NCI-H1930 (cell line): ENCODE results near the gene DBF4.
"Not testable (repeated sequence)": the region's sequence is repeated elsewhere in the genome, so short reads cannot be mapped to it uniquely, and the experiment has no call there.

ENCODE experiments used
- DNase-seq, 2 experiments: peaks; one replicate each; lab custom pipeline; 2025; lab: John Stamatoyannopoulos, UW

The DBF4 gene

DNA sequence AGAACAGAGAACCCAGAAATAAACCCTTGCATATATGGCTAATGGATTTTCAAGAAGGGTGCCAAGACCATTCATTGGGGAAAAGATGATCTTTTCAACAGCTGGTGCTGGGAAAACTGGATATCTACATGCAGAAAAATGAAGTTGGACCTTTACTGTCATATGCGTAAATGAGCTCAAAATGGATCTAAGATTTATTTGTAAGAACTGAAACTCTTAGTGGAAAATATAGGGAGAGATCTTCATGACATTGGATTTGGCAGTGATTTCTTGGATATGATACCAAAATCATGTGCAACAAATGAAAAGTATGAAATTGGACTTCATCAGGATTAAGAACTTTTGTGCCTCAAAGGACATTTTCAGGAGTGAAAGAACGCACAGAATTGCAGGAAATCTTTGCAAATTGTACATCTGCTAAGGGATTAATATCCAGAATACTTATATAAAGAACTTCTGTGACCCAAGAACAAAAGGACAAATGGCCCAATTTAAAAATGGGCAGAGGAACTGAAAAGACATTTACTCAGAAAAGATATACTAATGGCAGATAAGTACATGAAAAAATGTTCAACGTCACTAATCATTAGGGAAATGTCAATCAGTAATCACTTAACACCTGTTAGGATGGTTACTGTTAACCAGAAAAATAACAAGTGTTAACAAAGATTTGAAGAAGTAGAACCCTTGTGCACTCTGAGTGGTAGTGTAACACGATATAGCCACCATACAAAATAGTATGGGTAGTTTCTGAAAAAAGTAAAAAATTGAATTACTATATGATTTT is 6.1 kb downstream of the DBF4 start:
- no peak for DNase-seq

DNA sequence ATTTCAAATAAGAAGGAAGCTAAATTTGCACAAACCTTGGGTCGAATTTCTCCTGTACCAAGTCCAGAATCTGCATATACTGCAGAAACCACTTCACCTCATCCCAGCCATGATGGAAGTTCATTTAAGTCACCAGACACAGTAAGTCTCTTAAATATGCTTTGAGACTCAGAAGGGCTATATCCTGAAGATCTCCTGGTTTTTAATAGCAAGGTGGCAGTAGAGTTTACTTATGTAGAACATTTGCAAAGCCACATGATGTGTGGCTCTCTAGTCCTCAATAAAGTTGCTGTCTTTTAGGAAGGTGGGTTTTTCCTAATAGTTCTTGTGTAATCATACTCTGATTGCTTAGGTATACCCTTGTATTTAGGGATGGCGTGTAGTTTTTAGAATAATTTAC is 8.7 kb downstream of the DBF4 start:
- no peak for DNase-seq

DNA sequence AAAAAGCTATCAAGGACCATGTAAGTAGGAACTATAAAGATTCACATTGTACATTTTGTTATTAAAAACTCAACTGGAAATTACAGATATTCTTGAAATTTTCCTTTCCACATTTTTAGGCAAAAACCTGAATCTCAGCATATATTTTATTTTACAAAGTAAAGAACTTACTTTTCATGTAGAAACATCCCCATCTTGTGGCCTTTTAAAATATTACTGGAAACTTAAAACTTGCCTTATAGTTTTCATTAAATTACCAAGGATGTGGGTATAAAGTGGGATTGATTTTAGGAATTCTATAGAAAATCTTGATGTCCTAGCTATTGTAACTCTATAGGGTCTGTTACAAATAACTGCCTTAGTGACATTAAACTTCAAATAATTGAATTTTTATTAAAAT is 10.6 kb downstream of the DBF4 start:
- DNase-seq: peak in 1 of 2 experiments; percentile 39

DNA sequence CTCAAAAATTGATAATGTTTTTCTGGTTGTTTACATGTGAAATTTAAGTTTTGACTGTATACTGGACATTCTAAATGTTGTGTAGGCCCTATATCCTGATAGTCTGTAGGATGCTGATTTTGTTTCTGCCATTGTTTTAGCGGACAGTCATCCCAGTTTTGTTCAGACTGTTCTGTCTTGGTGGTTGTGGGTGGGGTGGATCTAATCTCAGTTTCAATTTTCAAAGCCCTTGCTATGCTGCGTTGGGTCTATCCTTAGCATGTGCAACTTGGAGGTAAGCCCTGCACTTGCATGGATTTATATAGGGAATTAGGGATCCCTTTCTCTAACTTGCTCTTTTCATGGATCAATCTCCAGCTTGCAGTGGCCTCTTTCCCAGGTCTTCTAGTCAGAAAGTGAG is 19.1 kb downstream of the DBF4 start:
- DNase-seq: no peak

DNA sequence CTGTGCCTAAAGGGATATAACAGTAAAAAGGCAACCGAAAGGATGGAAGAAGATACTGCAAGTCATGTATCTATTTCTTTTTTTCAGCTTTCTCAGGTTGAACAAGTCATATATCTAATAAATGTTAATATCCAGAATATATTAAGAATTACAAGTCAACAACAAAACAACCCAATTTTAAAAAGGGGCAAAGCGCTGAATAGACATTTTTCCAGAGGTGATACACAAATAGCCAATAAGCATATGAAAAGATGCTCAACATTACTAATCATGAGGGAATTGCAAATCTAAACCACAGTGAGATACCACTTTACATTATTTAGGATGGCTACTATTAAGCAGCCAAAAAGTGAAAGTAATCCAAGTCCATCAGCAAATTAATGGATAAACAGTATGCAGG is 23.0 kb downstream of the DBF4 start:
- DNase-seq: no peak

DNA sequence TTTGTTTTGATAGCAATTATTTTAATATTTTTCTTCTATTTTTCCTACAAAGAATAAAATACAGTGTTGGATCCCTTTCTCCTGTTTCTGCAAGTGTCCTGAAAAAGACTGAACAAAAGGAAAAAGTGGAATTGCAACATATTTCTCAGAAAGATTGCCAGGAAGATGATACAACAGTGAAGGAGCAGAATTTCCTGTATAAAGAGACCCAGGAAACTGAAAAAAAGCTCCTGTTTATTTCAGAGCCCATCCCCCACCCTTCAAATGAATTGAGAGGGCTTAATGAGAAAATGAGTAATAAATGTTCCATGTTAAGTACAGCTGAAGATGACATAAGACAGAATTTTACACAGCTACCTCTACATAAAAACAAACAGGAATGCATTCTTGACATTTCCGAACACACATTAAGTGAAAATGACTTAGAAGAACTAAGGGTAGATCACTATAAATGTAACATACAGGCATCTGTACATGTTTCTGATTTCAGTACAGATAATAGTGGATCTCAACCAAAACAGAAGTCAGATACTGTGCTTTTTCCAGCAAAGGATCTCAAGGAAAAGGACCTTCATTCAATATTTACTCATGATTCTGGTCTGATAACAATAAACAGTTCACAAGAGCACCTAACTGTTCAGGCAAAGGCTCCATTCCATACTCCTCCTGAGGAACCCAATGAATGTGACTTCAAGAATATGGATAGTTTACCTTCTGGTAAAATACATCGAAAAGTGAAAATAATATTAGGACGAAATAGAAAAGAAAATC is 31.0 kb downstream of the DBF4 start:
- not testable (repeated sequence) for DNase-seq

DNA sequence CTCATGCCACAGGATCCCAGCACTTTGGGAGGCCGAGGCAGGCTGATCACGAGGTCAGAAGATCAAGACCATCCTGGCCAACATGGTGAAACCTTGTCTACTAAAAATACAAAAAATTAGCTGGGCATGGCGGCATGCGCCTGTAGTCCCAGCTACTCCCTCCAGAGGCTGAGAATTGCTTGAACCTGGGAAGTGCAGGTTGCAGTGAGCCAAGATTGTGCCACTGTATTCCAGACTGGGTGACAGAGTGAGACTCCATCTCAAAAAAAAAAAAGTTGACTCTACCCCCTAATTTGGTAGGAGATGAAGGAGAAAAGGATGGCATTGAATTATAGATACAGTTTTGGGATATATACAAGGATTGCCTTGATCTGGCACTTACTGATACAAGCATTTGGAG is 32.5 kb downstream of the DBF4 start:
- not testable (repeated sequence) for DNase-seq

DNA sequence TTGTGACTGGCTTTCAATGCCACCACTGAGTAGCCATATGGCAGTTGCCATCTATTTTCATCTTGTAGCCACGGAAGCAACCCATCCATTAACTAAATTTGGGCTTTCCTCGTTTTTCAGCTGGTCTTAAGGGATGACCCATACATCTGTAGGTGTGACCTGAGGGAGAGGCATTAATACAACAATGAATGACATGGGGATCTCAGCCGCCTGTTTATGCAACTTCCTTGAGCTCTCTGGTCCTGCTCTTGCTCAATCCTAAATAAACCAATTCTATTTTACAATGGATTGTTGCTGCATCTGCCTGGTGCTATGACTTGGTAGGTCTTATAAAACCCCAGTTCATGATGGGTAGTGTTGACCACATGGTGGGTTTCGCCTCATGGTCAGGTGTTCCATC is 35.8 kb downstream of the DBF4 start:
- no peak for DNase-seq

DNA sequence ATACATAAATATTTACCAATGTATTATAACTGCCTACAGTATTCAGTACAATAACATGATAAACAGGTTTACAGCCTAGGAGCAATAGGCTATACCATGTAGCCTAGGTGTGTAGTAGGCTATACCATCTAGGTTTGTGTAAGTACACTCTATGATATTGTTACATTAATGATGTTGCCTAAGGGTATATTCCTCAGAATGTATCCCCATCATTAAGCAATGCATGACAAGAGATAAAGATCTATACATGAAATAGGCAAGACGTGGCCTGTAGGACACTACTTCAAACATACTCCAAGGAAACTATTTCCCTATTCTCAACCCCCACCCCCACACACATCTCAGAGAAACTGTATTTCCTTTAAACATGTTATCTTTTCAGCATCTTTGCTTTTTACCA is 42.4 kb downstream of the DBF4 start:
- no peak for DNase-seq

DNA sequence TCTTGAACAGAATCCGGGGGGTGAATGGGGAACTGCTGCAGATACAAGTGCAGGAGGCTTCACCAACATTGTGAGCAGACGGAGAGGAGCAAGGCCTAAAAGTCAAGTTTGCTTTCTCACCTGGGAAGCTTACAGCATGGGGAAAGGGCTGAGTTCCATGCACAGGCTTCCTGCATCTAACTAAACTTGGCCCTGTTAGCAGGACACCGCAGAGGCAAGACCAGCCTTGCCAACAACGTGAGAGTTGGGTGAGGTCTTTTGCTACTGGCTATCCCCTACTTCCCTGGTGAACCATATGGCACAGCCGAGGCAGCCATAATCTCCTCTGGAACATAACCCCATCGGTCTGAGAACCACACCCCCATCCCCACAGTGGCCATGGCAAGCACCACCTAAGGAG is 43.6 kb downstream of the DBF4 start:
- DNase-seq: no peak

DNA sequence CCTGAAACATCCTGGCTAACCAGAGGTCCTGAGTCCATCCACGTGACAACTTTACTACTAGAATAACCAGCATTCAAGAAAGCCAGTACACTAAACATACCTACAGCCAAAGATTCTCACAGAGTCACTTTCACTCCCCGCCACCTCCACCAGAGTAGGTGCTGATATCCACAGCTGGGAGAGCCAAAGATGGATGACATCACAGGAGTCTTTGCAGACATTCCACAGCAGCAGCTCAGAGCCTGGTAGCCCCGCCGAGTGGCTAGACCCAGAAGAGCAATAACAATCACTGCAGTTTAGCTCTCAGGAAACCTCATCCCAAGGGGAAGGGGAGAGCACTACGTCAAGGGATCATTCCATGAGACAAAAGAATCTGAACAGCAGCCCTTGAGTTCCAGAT is 44.3 kb downstream of the DBF4 start:
- DNase-seq: no peak

DNA sequence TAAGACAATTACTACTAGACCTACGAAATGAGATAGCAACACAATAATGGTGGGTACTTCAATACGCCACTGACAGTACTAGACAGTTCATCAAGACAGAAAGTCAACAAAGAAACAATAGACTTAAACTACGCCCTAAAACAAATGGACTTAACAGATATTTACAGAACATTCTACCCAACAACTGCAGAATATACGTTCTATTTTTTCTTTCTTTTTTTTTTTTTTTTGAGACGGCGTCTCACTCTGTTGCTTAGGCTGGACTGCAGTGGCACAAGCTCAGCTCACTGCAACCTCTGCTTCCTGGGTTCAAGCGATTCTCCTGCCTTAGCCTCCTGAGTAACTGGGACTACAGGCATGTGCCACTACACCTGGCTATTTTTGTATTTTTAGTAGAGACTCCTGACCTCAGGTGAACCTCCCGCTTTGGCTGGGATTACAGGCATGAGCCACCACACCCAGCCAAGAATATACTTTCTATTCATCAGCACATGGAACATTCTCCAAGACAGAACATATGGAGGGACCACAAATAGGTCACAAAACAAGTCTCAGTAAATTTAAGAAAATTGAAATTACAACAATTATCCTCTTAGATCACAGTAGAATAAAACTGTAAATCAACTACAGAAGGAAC is 46.6 kb downstream of the DBF4 start:
- DNase-seq: not testable (repeated sequence)

DNA sequence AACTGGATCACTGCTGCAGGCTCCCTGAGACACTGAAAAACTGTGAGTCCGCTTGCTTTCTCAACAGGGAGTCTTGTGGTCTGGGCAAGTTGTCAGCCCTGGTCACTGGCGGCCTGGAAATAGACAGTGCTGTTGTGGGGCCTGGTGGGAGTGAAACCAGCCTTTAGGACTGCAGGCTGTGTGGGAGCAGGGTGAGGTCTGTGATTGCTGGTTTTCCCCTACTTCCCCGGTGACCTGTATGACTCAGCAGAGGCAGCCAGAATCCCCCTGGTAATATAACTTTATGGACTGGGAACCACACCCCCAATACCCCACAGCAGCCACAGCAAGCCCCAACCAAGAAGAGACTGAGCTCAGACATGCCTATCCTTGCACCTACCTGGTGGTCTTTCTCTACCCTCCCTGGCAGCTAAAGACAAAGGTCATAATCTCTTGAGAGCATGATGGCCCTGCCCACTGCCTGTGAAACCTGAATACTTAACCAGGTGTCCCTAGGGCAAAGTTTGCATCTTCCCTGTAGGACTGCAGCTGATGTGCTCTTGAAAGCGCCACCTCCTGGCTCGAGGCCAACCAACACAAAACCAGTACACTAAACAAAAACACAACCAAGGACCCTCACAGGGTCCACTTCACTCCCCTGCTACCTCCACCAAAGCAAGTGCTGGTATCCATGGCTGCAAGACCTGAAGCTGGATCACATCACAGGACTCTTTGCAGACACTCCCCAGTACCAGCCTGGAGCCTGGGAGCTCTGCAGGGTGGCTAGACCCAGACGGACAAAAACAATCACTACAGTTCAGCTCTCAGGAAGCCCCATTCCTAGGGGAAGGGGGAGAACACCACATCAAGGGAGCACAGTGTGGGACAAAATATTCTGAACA is 50.5 kb downstream of the DBF4 start:
- DNase-seq: peak; percentile 22 to 27

DNA sequence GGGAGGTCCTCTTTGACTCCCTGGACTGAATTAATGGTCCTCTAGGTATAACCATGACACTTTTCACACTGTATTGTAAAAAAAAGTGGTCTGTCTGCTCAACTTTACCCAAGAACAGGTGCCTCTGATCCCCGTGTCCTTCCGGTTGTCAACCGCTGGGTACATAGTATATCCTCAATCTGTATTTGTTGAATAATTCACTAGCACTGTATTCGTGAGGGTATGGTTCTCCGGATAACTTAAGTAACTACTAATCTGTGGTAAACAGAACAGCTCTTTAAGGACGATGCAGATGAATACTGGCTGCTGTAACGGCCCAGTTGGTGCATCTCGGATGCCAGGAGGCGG is 57.3 kb downstream of the DBF4 start:
- no peak for DNase-seq

DNA sequence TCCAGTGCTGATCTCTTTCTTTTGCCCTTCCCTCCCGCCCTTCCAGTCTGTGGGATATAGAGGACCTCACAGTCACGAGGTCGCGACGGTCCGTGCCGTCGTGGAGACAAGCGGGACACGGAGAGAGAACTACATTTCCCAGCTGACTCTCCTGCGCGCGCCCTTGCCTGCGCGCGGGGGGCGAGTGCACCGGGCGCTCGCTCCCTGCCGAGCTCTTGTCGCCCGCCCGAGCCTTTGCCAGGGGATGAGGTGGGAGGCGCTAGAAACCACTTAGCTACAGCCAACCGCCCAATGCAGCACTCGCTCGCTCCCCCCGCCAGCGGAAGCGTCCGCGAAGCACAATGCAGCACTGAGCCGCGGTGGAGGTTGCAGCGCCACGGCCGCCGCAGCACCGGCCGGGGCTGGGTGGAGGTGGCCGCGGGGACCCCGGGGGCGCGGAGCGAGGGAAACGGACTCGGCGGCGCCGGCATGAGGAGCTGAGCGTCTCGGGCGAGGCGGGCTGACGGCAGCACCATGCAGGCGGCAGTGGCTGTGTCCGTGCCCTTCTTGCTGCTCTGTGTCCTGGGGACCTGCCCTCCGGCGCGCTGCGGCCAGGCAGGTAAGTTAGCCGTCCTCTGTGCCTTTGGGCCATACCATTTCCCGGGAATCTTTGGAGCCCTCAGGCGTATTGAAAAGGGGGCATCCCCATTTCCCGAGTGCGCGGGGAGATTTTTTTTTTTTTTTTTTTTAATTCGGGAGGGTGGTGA is 57.8 kb downstream of the DBF4 start, which contains the start of gene ADAM22:
Gene ADAM22 (plus strand): TSS at position 299 of the 746 bp plus-strand sequence. CDS start 215 bp downstream, at position 514.
- peak; percentile 95 for DNase-seq

DNA sequence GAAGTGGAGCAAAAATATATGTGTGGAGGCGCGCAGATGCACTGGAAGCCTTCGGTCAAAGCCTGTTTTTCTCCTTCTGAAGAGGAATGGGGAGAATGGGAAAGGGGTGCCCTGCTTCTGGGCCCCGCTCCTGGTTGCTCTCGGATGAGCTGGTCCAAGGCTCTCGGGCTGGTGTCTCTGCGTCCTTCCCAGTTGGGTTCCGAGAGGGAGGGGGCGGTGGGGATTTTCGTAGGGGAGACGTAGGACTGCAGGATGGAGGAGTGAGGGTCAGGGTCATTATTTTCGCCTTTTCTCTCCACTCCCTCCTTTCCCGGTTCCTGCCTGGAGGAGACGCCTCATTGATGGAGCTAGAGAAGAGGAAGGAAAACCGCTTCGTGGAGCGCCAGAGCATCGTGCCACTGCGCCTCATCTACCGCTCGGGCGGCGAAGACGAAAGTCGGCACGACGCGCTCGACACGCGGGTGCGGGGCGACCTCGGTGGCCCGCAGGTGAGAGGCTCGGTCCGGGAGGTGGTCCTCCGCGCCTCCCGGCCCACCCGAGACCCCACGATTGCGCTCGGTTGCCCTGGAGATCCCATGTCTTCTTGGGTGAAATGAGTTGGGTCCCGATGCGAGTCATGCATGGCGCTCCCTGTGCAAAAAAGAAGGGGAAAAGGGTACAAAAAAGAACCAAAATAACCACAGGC is 58.5 kb downstream of the DBF4 start:
- peak; percentile 17 to 63 for DNase-seq

DNA sequence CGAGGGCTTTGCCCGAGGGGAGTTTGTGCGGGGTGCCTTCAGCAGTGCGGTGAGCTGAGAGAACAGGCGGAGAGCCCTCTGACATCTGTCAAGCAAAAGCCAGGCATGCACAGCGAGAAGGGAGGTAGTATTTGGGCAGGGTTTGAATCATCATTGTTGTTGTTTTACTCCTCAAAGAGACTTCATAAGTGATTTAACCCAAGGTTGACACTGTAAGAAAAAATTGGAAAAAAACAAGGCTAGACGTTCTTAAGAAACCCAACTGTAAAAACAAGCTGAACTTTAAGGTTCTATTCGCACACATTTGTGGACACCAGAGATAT is 59.1 kb downstream of the DBF4 start:
- DNase-seq: no peak

DNA sequence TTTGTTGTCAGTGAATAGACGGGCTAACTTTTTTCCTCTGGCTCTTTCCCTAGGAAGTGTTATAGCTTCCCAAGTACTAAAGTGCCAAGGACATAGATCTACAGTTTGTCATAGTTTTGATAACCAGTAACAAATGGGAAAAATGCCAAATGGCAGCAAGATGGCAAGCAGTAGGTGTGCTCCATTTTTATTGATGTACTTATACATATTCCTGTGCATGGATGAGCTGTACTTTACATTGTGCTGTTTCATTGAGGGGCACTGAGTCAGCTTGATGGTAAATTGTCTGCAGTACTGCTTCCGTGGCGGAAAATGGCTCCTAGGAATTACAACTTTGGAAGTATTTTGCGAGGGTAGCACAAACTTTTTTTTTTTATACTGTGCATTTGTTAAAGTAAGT is 64.8 kb downstream of the DBF4 start:
- no peak for DNase-seq

DNA sequence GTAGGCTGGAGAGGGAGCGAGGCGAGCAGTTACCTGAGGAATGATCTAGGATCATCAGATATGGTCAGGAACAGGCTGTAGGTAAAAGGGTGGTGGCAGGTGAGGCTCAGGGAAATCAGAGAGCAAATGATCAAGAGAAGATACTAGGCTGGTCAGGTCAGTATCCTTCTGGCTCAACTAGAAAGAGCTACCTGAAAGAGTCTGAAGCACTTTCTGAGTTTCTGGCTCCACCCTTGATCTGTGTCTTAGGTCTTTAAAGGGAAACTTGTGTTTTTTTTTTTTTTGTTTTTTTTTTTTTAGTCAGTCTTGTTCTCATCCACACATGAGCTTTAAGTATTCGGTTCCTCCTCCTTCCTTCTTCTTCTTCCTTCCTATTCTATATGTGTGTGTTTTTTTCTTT is 68.3 kb downstream of the DBF4 start:
- DNase-seq: no peak

DNA sequence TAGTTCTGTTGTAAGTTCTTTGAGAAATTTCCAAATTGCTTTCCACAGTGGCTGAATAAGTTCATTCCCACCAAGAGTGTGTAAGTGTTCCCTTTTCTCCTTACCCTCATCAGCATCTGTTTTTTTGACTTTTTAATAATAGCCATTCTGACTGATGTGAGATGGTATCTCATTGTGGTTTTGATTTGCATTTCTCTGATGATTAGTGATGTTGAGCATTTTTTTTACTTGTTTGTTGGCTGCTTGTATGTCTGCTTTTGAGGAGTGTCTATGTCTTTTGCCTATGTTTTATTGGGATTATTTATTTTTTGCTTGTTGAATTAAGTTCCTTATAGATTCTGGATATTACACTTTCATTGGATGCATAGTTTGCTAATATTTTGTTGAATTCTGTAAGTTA is 69.6 kb downstream of the DBF4 start:
- DNase-seq: not testable (repeated sequence)

DNA sequence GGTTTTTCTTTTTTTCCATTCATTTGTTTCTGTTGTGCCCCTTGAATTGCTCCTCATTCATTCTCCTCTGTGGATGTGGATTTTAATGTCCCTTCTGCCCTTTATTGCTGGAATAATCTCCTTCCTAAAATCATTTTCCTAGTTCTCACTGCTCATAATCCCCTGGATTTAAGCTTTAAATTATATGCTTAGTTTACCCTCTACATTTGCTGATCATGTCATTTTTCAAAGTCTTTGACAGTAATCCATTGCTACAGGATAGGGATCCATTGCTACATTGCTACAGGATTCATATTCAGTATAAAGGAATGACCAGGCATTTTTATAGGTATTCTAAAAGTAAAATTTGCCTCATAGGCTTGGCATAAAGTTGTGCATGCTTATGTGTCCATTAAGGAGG is 72.1 kb downstream of the DBF4 start:
- no peak for DNase-seq
